Myometrial cell (primary cell): ENCODE data around the gene KRTAP2-1. TPM values are rescaled to one million over a fixed set of nuclear protein-coding genes. Genes with fewer than 3 reads are reported as not detected.

Experiments used
- total RNA-seq: library from RNA; depleted of rRNA; stranded (reverse); fragments of >200 nt; gene quantifications from 2 replicates; pipeline ENCODE4 v1.2.3, GENCODE V29; 2015

KRTAP2-1 gene
- total RNA-seq, result not detected in 2 replicates

GRCh38 chr17:41046735-41047465 lies at the start of gene KRTAP2-1:
TSS of gene KRTAP2-1 (minus strand) at chr17:41047316. CDS start at chr17:41047267, 49 bp downstream.

GRCh38 chr17:41084100-41084856 lies 37.2 kb upstream of the KRTAP2-1 start, which contains the start of gene KRTAP4-7:
TSS of gene KRTAP4-7 (plus strand) at chr17:41084150. CDS start at chr17:41084207, 57 bp downstream.

GRCh38 chr17:41065829-41066624 lies 18.9 kb upstream of the KRTAP2-1 start, which contains the start of gene KRTAP2-4:
TSS of gene KRTAP2-4 (minus strand) at chr17:41065879. CDS start at chr17:41065845, 34 bp downstream.

GRCh38 chr17:41060052-41060604 lies 13.0 kb upstream of the KRTAP2-1 start, which contains the start of gene KRTAP2-3:
TSS of gene KRTAP2-3 (minus strand) at chr17:41060114. CDS start at chr17:41060050, 64 bp downstream.

GRCh38 chr17:41055130-41055529 lies 8.0 kb upstream of the KRTAP2-1 start, which contains the start of gene KRTAP2-2:
TSS of gene KRTAP2-2 (minus strand) at chr17:41055230. CDS start at chr17:41055211, 19 bp downstream.

GRCh38 chr17:41040783-41041571 lies 6.1 kb downstream of the KRTAP2-1 start, which contains the start of gene KRTAP1-1:
TSS of gene KRTAP1-1 (minus strand) at chr17:41041450. CDS start at chr17:41041397, 53 bp downstream.

GRCh38 chr17:41034346-41034935 lies 12.7 kb downstream of the KRTAP2-1 start, which contains the start of gene KRTAP1-3:
TSS of gene KRTAP1-3 (minus strand) at chr17:41034874. CDS start at chr17:41034821, 53 bp downstream.

GRCh38 chr17:41029633-41030245 lies 17.4 kb downstream of the KRTAP2-1 start, which contains the start of gene KRTAP1-4:
TSS of gene KRTAP1-4 (minus strand) at chr17:41030195. CDS start at chr17:41030078, 117 bp downstream.

GRCh38 chr17:41026715-41027471 lies 20.2 kb downstream of the KRTAP2-1 start, which contains the start of gene KRTAP1-5:
TSS of gene KRTAP1-5 (minus strand) at chr17:41027208. CDS start at chr17:41027155, 53 bp downstream.

GRCh38 chr17:41008811-41009210 lies 38.3 kb downstream of the KRTAP2-1 start, which contains the start of gene KRTAP3-1:
TSS of gene KRTAP3-1 (minus strand) at chr17:41009128. CDS start at chr17:41009074, 54 bp downstream.

GRCh38 chr17:40999563-40999962 lies 47.6 kb downstream of the KRTAP2-1 start, which contains the start of gene KRTAP3-2:
TSS of gene KRTAP3-2 (minus strand) at chr17:40999906. CDS start at chr17:40999853, 53 bp downstream.

Other genes starting within 250 kb of the KRTAP2-1 start
- gene KRT28, start 247.4 kb downstream of the KRTAP2-1 start, total RNA-seq, result not detected in 2 replicates
- gene KRT10, start 224.7 kb downstream of the KRTAP2-1 start, total RNA-seq, result 14.4 and 20.9 TPM in 2 replicates
- under 0.01 TPM in 1 of 2 replicates, not detected in the other for gene KRT12, start 180.1 kb downstream of the KRTAP2-1 start, total RNA-seq
- not detected in 2 replicates for gene KRT20, start 162.1 kb downstream of the KRTAP2-1 start, total RNA-seq
- gene KRT23, start 109.7 kb downstream of the KRTAP2-1 start, total RNA-seq, result 3.5 and 4.3 TPM in 2 replicates
- gene KRT39, start 80.4 kb downstream of the KRTAP2-1 start, total RNA-seq, result not detected in 2 replicates
- gene KRT40, start 63.0 kb downstream of the KRTAP2-1 start, total RNA-seq, result not detected in 2 replicates
- gene KRTAP3-3, start 53.2 kb downstream of the KRTAP2-1 start, total RNA-seq, result not detected in 2 replicates
- gene KRTAP3-2, start 47.4 kb downstream of the KRTAP2-1 start, total RNA-seq, result not detected in 2 replicates
- gene KRTAP3-1, start 38.2 kb downstream of the KRTAP2-1 start, total RNA-seq, result not detected in 2 replicates
- gene KRTAP1-5, start 20.1 kb downstream of the KRTAP2-1 start, total RNA-seq, result 15.4 and 18.2 TPM in 2 replicates
- gene KRTAP1-4, start 17.1 kb downstream of the KRTAP2-1 start, total RNA-seq, result not detected in 2 replicates
- not detected in 2 replicates for gene KRTAP1-3, start 12.4 kb downstream of the KRTAP2-1 start, total RNA-seq
- 0.35 TPM in 1 of 2 replicates, not detected in the other for gene KRTAP1-1, start 5.9 kb downstream of the KRTAP2-1 start, total RNA-seq
- gene KRTAP2-2, start 7.9 kb upstream of the KRTAP2-1 start, total RNA-seq, result not detected in 2 replicates
- 0.89 TPM in 1 of 2 replicates, not detected in the other for gene KRTAP2-3, start 12.8 kb upstream of the KRTAP2-1 start, total RNA-seq
- not detected in 2 replicates for gene KRTAP2-4, start 18.6 kb upstream of the KRTAP2-1 start, total RNA-seq
- not detected in 2 replicates for gene KRTAP4-7, start 36.8 kb upstream of the KRTAP2-1 start, total RNA-seq
- gene KRTAP4-8, start 50.8 kb upstream of the KRTAP2-1 start, total RNA-seq, result not detected in 2 replicates
- gene KRTAP4-16, start 54.9 kb upstream of the KRTAP2-1 start, total RNA-seq, result not detected in 2 replicates
- not detected in 2 replicates for gene KRTAP4-9, start 58.1 kb upstream of the KRTAP2-1 start, total RNA-seq
- not detected in 2 replicates for gene KRTAP4-11, start 71.1 kb upstream of the KRTAP2-1 start, total RNA-seq
- not detected in 2 replicates for gene KRTAP4-12, start 76.9 kb upstream of the KRTAP2-1 start, total RNA-seq
- not detected in 2 replicates for gene KRTAP4-6, start 93.2 kb upstream of the KRTAP2-1 start, total RNA-seq
- not detected in 2 replicates for gene KRTAP4-5, start 102.5 kb upstream of the KRTAP2-1 start, total RNA-seq
- not detected in 2 replicates for gene KRTAP4-4, start 113.4 kb upstream of the KRTAP2-1 start, total RNA-seq
- not detected in 2 replicates for gene KRTAP4-3, start 120.9 kb upstream of the KRTAP2-1 start, total RNA-seq
- gene KRTAP4-2, start 130.9 kb upstream of the KRTAP2-1 start, total RNA-seq, result not detected in 2 replicates
- gene KRTAP4-1, start 137.6 kb upstream of the KRTAP2-1 start, total RNA-seq, result not detected in 2 replicates
- not detected in 2 replicates for gene KRTAP9-1, start 142.6 kb upstream of the KRTAP2-1 start, total RNA-seq
- gene KRTAP9-2, start 179.3 kb upstream of the KRTAP2-1 start, total RNA-seq, result not detected in 2 replicates
- gene KRTAP9-3, start 185.1 kb upstream of the KRTAP2-1 start, total RNA-seq, result not detected in 2 replicates
- gene KRTAP9-8, start 190.7 kb upstream of the KRTAP2-1 start, total RNA-seq, result not detected in 2 replicates
- not detected in 2 replicates for gene KRTAP9-4, start 202.4 kb upstream of the KRTAP2-1 start, total RNA-seq
- gene KRTAP9-9, start 208.1 kb upstream of the KRTAP2-1 start, total RNA-seq, result not detected in 2 replicates
- not detected in 2 replicates for gene KRTAP9-6, start 218.1 kb upstream of the KRTAP2-1 start, total RNA-seq
- gene KRTAP9-7, start 228.4 kb upstream of the KRTAP2-1 start, total RNA-seq, result not detected in 2 replicates